H1 (cell line): ENCODE data around the gene CD300LF.

Experiments used
- E2F6 ChIP-seq: IDR thresholded peaks from 2 replicates; pipeline ENCODE4 v1.6.1; 2012; ENCODE audit warnings: inconsistent platforms
- EZH2 ChIP-seq: fragments of 200-600 bp; sonication (generic); IDR thresholded peaks from 2 replicates; pipeline ENCODE4 v1.7.1; 2012; ENCODE audit warnings: low read depth, mild to moderate bottlenecking, moderate library complexity, low read length, inconsistent platforms; ENCODE audit not compliant: severe bottlenecking
- POLR2A ChIP-seq, 2 experiments: IDR thresholded peaks; 1 replicate in 1 of 2; 2 replicates in 1 of 2; pipeline ENCODE4 v1.6.1; 2011; ENCODE audit warnings: low read depth in 2 of 2, low read length in 2 of 2, mild to moderate bottlenecking in 2 of 2; ENCODE audit errors: control extremely low read depth in 1 of 2
- POLR2AphosphoS5 ChIP-seq: IDR thresholded peaks from 2 replicates; pipeline ENCODE4 v1.6.1; 2011; ENCODE audit warnings: low read depth, low read length
- RAD21 ChIP-seq, 2 experiments: IDR thresholded peaks in 1 of 2; conservative IDR thresholded peaks in 1 of 2; 2 replicates each; pipeline ENCODE4 v1.6.1; 2011; ENCODE audit warnings: low read depth in 2 of 2, low read length in 2 of 2, improper control_type of control experiment in 1 of 2, inconsistent platforms in 1 of 2, mild to moderate bottlenecking in 1 of 2, moderate library complexity in 1 of 2
- ZNF274 ChIP-seq: IDR thresholded peaks from 2 replicates; pipeline ENCODE4 v1.7.0; 2012; ENCODE audit warnings: low read length, borderline replicate concordance; ENCODE audit errors: extremely low read depth

- TF ChIP-seq E2F6 (no peak), POLR2A (IDR thresholded peaks at IDR 0.05; ENCODE audit: control extremely low read depth in 1 of 2, low read depth in 2 of 2, low read length in 2 of 2) (no peak), RAD21 (IDR thresholded peaks at IDR 0.05 in 1 of 2, conservative IDR thresholded peaks at IDR 0.05 in 1 of 2; ENCODE audit: low read depth in 2 of 2, low read length in 2 of 2) (no peak), ZNF274 (no peak), EZH2 (no peak), POLR2AphosphoS5 (no peak)
These were observed 22.3 kb downstream of the CD300LF start for GRCh38 chr17:74690409-74690825.
